ENCODE measurements around the gene AIG1. TPM values are rescaled to one million over a fixed set of nuclear protein-coding genes. Genes with fewer than 3 reads are reported as not detected.

AIG1 gene
- total RNA-seq, 2 experiments from 2014 or later = 15.7 to 16.1 TPM

GRCh38 chr6:143059663-143060353, 881 bp upstream of the AIG1 start:
- intact Hi-C loops (cut with micrococcal nuclease) = loop anchor here (1.0 to 5.0 kb wide), 4 partner anchors 37 to 390 kb away; partner anchors contain the start of genes ADAT2 and PEX3
- Mint-ChIP-seq H3K4me3 (peak overlapping the region; percentile 89), H3K9me3 (no peaks in the 10 kb centered on the region), H3K27me3 (no peaks in the 10 kb centered on the region), H3K27ac (peak overlapping the region; percentile 92), H3K36me3 (no peaks in the 10 kb centered on the region), H3K4me1 (ENCODE audit: low read depth) (peaks cover 23% of the 10 kb centered on the region)
- peak; percentile 65 for DNase-seq
- ChIA-PET CTCF (interaction anchor here (0.9 to 1.6 kb wide), 4 partner anchors 34 to 585 kb away, joined by 3 read pairs; no protein-coding TSS in a partner anchor), POLR2A (interaction anchor here (0.6 kb wide), 1 partner anchor 677 kb away, joined by 4 read pairs; no protein-coding TSS in a partner anchor)

GRCh38 chr6:143060354-143060805, 309 bp upstream of the AIG1 start:
- H3K9me3 Mint-ChIP-seq = no peaks in the 10 kb centered on the region
- H3K36me3 Mint-ChIP-seq = no peaks in the 10 kb centered on the region
- peaks cover 23% of the 10 kb centered on the region for H3K4me1 Mint-ChIP-seq (ENCODE audit: low read depth)
- DNase-seq = peak; percentile 83
- intact Hi-C loops (cut with micrococcal nuclease) = loop anchor here (1.0 to 5.0 kb wide), 4 partner anchors 37 to 390 kb away; partner anchors contain the start of genes ADAT2 and PEX3
- H3K27ac Mint-ChIP-seq = peak overlapping the region; percentile 92
- no peaks in the 10 kb centered on the region for H3K27me3 Mint-ChIP-seq
- peak overlapping the region; percentile 89 for H3K4me3 Mint-ChIP-seq
- ChIA-PET CTCF (interaction anchor here (0.5 to 1.5 kb wide), 5 partner anchors 36 to 585 kb away, joined by 3 read pairs; no protein-coding TSS in a partner anchor), POLR2A (interaction anchor here (0.6 kb wide), 1 partner anchor 678 kb away, joined by 4 read pairs; no protein-coding TSS in a partner anchor)

- Mint-ChIP-seq H3K4me1 (ENCODE audit: low read depth) (peaks cover 23% of the 10 kb centered on the region), H3K4me3 (peak overlapping the region; percentile 84), H3K9me3 (no peaks in the 10 kb centered on the region), H3K27me3 (no peaks in the 10 kb centered on the region), H3K27ac (peak overlapping the region; percentile 86), H3K36me3 (no peaks in the 10 kb centered on the region)
- intact Hi-C loops (cut with micrococcal nuclease) = loop anchor here (5.0 kb wide), 2 partner anchors 36 to 159 kb away; no protein-coding TSS in a partner anchor
- DNase-seq = no peak
- CTCF ChIA-PET = no interaction called here
- POLR2A ChIA-PET = interaction anchor here (0.7 kb wide), 1 partner anchor 9 kb away, joined by 4 read pairs; no protein-coding TSS in a partner anchor
These were observed 1.1 kb downstream of the AIG1 start for GRCh38 chr6:143061597-143062385.

- H3K27ac Mint-ChIP-seq = no peak overlapping the region
- intact Hi-C loops (cut with micrococcal nuclease) = loop anchor here (5.0 kb wide), 2 partner anchors 35 to 160 kb away; no protein-coding TSS in a partner anchor
- H3K36me3 Mint-ChIP-seq = no peaks in the 10 kb centered on the region
- ChIA-PET POLR2A (no interaction called here), CTCF (interaction anchor here (0.5 kb wide), 1 partner anchor 390 kb away, joined by 3 read pairs; no protein-coding TSS in a partner anchor)
- H3K9me3 Mint-ChIP-seq = no peaks in the 10 kb centered on the region
- peaks cover 23% of the 10 kb centered on the region for H3K4me1 Mint-ChIP-seq (ENCODE audit: low read depth)
- no peaks in the 10 kb centered on the region for H3K27me3 Mint-ChIP-seq
- no peak for DNase-seq
- no peak overlapping the region for H3K4me3 Mint-ChIP-seq
These were observed 1.9 kb downstream of the AIG1 start for GRCh38 chr6:143062551-143062950.

- intact Hi-C loops (cut with micrococcal nuclease) = loop anchor here (5.0 kb wide), 2 partner anchors 34 to 161 kb away; no protein-coding TSS in a partner anchor
- CTCF ChIA-PET = interaction anchor here (0.7 to 0.9 kb wide), 2 partner anchors 28 to 414 kb away, joined by 3 to 4 read pairs; no protein-coding TSS in a partner anchor
- Mint-ChIP-seq H3K4me1 (ENCODE audit: low read depth) (peaks cover 22% of the 10 kb centered on the region), H3K27ac (no peak overlapping the region), H3K36me3 (no peaks in the 10 kb centered on the region), H3K9me3 (no peaks in the 10 kb centered on the region), H3K27me3 (no peaks in the 10 kb centered on the region), H3K4me3 (no peak overlapping the region)
- no peak for DNase-seq
- POLR2A ChIA-PET = no interaction called here
These were observed 2.9 kb downstream of the AIG1 start for GRCh38 chr6:143063631-143064030.

DNA sequence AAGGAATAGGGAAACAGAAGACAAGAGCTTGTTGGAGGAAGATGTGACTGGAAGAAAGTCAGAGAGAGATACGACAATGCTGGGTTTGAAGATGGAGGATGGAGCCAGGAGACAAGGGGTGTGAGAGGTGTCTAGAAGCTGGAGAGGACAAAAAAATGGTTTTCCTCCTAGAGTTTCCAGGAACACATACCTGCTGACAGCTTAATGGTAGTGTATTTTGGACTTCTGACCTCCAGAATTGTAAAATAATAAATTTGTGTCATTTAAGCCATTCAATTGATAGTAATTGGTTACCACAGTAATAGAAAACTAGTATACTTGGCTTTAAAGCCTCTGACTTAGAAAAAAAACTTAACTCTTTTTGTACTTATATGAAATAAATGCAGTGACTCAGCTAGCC, 3.6 kb downstream of the AIG1 start:
- intact Hi-C loops (cut with micrococcal nuclease) = loop anchor here (5.0 kb wide), 2 partner anchors 33 to 162 kb away; no protein-coding TSS in a partner anchor
- Mint-ChIP-seq H3K27me3 (no peaks in the 10 kb centered on the region), H3K36me3 (no peaks in the 10 kb centered on the region), H3K4me1 (ENCODE audit: low read depth) (peaks cover 16% of the 10 kb centered on the region), H3K4me3 (no peak overlapping the region), H3K27ac (no peak overlapping the region), H3K9me3 (no peaks in the 10 kb centered on the region)
- CTCF ChIA-PET = interaction anchor here (0.9 to 1.2 kb wide), 2 partner anchors 27 to 38 kb away, joined by 3 to 4 read pairs; no protein-coding TSS in a partner anchor
- POLR2A ChIA-PET = interaction anchor here (0.8 kb wide), 1 partner anchor 513 kb away, joined by 3 read pairs; no protein-coding TSS in a partner anchor
- no peak for DNase-seq

GRCh38 chr6:143064951-143065683, 4.4 kb downstream of the AIG1 start:
- H3K36me3 Mint-ChIP-seq = no peaks in the 10 kb centered on the region

DNA sequence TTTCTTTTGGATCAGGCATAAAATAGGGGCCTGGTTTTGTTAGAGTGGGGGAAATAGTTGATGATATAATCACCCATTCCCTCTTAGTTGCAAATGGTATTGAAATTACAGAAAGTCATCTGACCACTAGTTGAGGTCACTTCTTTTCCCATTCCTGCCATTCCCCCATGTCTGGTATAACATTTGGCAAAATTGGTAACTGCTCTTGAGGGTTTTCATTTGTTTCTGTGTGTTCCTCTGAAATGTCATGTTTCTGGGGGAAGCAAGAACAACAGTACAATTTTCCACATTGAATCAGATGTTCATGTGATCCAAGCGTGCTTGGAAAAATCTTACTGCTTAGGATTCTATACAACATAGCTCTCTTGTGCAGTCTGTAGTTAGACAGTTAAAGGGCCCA, 7.3 kb downstream of the AIG1 start:
- Mint-ChIP-seq H3K36me3 (no peaks in the 10 kb centered on the region), H3K4me3 (no peak overlapping the region), H3K9me3 (no peaks in the 10 kb centered on the region), H3K27me3 (no peaks in the 10 kb centered on the region), H3K4me1 (ENCODE audit: low read depth) (no peaks in the 10 kb centered on the region), H3K27ac (no peak overlapping the region)
- intact Hi-C loops (cut with micrococcal nuclease) = no loop called here
- POLR2A ChIA-PET = no interaction called here
- no peak for DNase-seq
- CTCF ChIA-PET = no interaction called here

More at GRCh38 chr6:143064951-143065683, 4.4 kb downstream of the AIG1 start:
- H3K27me3 Mint-ChIP-seq = no peaks in the 10 kb centered on the region
- DNase-seq = no peak
- peaks cover 11% of the 10 kb centered on the region for H3K4me1 Mint-ChIP-seq (ENCODE audit: low read depth)
- H3K9me3 Mint-ChIP-seq = no peaks in the 10 kb centered on the region
- POLR2A ChIA-PET = no interaction called here
- no peak overlapping the region for H3K4me3 Mint-ChIP-seq
- CTCF ChIA-PET = interaction anchor here (1.2 kb wide), 1 partner anchor 39 kb away, joined by 3 read pairs; no protein-coding TSS in a partner anchor
- no peak overlapping the region for H3K27ac Mint-ChIP-seq
- intact Hi-C loops (cut with micrococcal nuclease) = loop anchor here (5.0 kb wide), 2 partner anchors 32 to 163 kb away; no protein-coding TSS in a partner anchor

DNA sequence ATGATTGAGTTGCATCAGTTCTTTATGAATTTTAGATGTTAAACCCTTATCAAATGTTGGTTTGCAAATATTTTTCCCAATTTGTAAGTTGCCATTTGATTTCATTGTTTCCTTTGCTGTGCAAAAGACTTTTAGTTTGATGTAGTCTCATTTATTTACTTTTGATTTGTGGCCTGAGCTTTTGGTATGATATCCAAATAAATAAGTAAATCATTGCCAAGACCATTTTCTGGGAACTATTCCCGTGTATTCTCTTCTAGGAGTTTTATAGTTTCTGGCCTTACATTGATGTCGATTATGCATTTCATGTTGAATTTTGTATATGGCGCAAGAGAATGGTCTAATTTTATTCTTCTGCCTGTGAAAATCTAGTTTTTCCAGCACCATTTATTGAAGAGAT, 13.4 kb downstream of the AIG1 start:
- DNase-seq = no peak
- POLR2A ChIA-PET = no interaction called here
- intact Hi-C loops (cut with micrococcal nuclease) = no loop called here
- H3K27me3 Mint-ChIP-seq = no peaks in the 10 kb centered on the region
- CTCF ChIA-PET = no interaction called here
- no peak overlapping the region for H3K27ac Mint-ChIP-seq
- peaks cover 13% of the 10 kb centered on the region for H3K36me3 Mint-ChIP-seq
- no peak overlapping the region for H3K4me3 Mint-ChIP-seq
- H3K4me1 Mint-ChIP-seq (ENCODE audit: low read depth) = no peaks in the 10 kb centered on the region
- peaks cover 11% of the 10 kb centered on the region for H3K9me3 Mint-ChIP-seq

- H3K27ac Mint-ChIP-seq = no peak overlapping the region
- H3K9me3 Mint-ChIP-seq = peaks cover 11% of the 10 kb centered on the region
- no peak overlapping the region for H3K4me3 Mint-ChIP-seq
- no peaks in the 10 kb centered on the region for H3K4me1 Mint-ChIP-seq (ENCODE audit: low read depth)
- H3K36me3 Mint-ChIP-seq = peaks cover 16% of the 10 kb centered on the region
- no peaks in the 10 kb centered on the region for H3K27me3 Mint-ChIP-seq
- ChIA-PET POLR2A (no interaction called here), CTCF (no interaction called here)
- DNase-seq = no peak
- intact Hi-C loops (cut with micrococcal nuclease) = no loop called here
These were observed 14.1 kb downstream of the AIG1 start for GRCh38 chr6:143074670-143075318.

Measured in activated CD4-positive, alpha-beta memory T cell treated with anti-CD3 and anti-CD28 coated beads for 36 hours (primary cell).